Lower leg skin (tissue), 3 donors: Measurements from ENCODE around the gene EPHB2.

Source experiments
- POLR2A ChIP-seq, 2 donors: fragments of 450-650 bp; IDR thresholded peaks; one replicate each; pipeline ENCODE4 v1.6.1; 2016 to 2017; ENCODE audit warnings: antibody characterized with exemption in 2 of 2, mild to moderate bottlenecking in 1 of 2, moderate library complexity in 1 of 2
- TF ChIP-seq, protein P1 (sequence below), 3 donors: fragments of 450-650 bp; IDR thresholded peaks; one replicate each; pipeline ENCODE4 v1.5.1; 2016; ENCODE audit warnings: antibody characterized with exemption in 3 of 3, mild to moderate bottlenecking in 3 of 3, moderate library complexity in 2 of 3

DNA sequence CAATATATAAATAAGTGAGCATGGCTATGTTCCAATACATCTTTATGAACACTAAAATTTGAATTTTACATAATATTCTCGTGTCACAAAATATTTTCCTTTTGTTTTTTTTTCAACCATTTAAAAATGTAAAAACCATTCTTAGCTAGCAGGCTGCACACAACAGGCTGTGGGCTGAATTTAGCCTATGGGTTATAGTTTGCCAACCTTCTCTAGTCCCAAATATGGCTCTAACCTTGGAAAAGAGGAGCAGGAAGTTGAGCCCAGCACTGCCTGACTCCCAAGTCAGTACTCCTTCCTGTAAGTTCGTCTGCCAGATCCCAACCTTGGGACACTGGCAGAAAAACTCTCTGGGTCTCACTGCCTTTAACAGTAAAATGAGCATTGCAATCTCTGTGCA lies 44.2 kb upstream of the EPHB2 start:
- TF ChIP-seq, protein P1, sequence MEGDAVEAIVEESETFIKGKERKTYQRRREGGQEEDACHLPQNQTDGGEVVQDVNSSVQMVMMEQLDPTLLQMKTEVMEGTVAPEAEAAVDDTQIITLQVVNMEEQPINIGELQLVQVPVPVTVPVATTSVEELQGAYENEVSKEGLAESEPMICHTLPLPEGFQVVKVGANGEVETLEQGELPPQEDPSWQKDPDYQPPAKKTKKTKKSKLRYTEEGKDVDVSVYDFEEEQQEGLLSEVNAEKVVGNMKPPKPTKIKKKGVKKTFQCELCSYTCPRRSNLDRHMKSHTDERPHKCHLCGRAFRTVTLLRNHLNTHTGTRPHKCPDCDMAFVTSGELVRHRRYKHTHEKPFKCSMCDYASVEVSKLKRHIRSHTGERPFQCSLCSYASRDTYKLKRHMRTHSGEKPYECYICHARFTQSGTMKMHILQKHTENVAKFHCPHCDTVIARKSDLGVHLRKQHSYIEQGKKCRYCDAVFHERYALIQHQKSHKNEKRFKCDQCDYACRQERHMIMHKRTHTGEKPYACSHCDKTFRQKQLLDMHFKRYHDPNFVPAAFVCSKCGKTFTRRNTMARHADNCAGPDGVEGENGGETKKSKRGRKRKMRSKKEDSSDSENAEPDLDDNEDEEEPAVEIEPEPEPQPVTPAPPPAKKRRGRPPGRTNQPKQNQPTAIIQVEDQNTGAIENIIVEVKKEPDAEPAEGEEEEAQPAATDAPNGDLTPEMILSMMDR (IDR thresholded peaks at IDR 0.05), result no peak
- no peak for TF ChIP-seq POLR2A (IDR thresholded peaks at IDR 0.05)
